ENCODE measurements around the gene PIGU. TPM values are rescaled to one million over a fixed set of nuclear protein-coding genes. Genes with fewer than 3 reads are reported as not detected.

The PIGU gene
- total and polyA plus RNA-seq, 2 of the 13 experiments (the other 11 are each of a cell fraction or from before 2014, with no cell fraction given), result 45.5 to 231 TPM

DNA sequence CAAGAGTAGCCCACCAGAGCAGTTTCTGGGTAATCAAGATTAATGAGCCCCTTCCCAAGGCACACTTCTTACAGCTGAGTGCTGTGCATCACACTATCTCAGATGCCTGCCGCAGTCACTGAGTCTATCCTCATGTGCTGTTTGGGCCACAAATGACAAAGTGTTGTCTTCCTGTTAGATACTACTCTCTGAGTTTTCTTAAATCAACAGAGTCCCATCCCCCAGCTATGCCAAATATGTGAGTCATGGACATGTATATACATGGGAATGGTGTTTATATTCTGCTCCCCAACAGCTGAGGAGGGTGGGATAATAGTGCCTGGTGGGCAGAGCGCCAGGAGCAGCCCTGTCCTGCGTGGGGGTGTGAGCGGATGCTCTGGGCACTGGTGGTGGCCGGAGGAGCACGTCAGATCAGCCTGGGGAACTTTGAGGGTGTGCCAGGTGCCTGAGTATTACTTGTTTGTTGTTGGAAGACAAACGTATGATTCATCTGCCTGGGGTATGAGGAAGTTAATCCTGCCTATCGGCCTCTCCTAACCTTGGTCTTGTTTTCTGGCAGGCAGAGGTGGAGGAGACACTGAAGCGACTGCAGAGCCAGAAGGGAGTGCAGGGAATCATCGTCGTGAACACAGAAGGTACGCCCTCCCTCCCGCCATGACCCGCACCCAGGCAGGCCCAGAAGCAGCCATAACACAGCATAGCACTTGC is 151.0 kb downstream of the PIGU start:
- BruUV-seq (replicated peaks), result no TSS peak
- intact Hi-C loops (cut with micrococcal nuclease; ENCODE audit: unreplicated experiment) (loop anchor here (2.0 kb wide), 1 partner anchor 23 kb away; no protein-coding TSS in a partner anchor), in situ Hi-C loops (cut with HindIII; ENCODE audit: extremely low pct_ligation_motif_present, low pct_unique_long_range_greater_than_20kb) (no loop called here)
- WGBS (ENCODE audit: low lambda C conversion rate), result 40% methylated on average over 14 of the region's 14 CpGs
- Histone ChIP-seq H3K4me3 (replicated peaks in 1 of 3; ENCODE audit: insufficient read depth in 1 of 3, low read depth in 2 of 3, low read length in 3 of 3) (0 out of 6 replicates have a peak overlapping the region, but pooled peaks of 1 of the 3 experiments have one; percentile 12), H3K79me2 (ENCODE audit: insufficient read depth, low read length) (peaks cover 56% of the 10 kb centered on the region), H3K4me1 (ENCODE audit: insufficient read depth, low read length) (peaks cover 56% of the 10 kb centered on the region), H3K9ac (ENCODE audit: insufficient read depth, low read depth, low read length) (peak overlapping the region; percentile 30), H3K27me3 (ENCODE audit: control insufficient read depth in 1 of 2, insufficient read depth in 2 of 2, low read length in 2 of 2) (no peaks in the 10 kb centered on the region), H3K36me3 (replicated peaks in 1 of 2; ENCODE audit: control insufficient read depth in 1 of 2, insufficient read depth in 2 of 2, low read length in 2 of 2) (peaks cover 33 to 48% of the 10 kb centered on the region in 2 experiments), H2AFZ (ENCODE audit: low read length) (no peak overlapping the region), H3K9me3 (ENCODE audit: low read length) (no peaks in the 10 kb centered on the region), H3K4me2 (ENCODE audit: low read depth, low read length) (peak overlapping the region; percentile 52), H4K20me1 (ENCODE audit: insufficient read depth, low read length) (peaks cover 42% of the 10 kb centered on the region), H3K27ac (ENCODE audit: extremely low read length, insufficient read depth, low read length) (peak overlapping the region; percentile 51)
- POLR2A ChIA-PET, result interaction anchor here (1.6 to 2.6 kb wide), 5 partner anchors 10 to 223 kb away, joined by 4 to 32 read pairs (median 7); partner anchors contain the start of genes AHCY, DYNLRB1 and TP53INP2
- peak; percentile 98 for DNase-seq (ENCODE audit: low spot score)
- peak; percentile 81 for ATAC-seq
- peak; percentile 70 for FAIRE-seq
- CTCF ChIA-PET (ENCODE audit: low intra/inter-chr PET ratio, low total read pairs), result interaction anchor here (0.6 kb wide), 1 partner anchor 264 kb away, joined by 3 read pairs; no protein-coding TSS in a partner anchor
- TF ChIP-seq ZFP36L1 (CRISPR knock-in tag; IDR thresholded peaks at IDR 0.05) (peak; percentile 51; the same call in 1 of the 2 replicates), RARA (CRISPR knock-in tag; IDR thresholded peaks at IDR 0.05) (peak; percentile 90), TBP (CRISPR knock-in tag; IDR thresholded peaks at IDR 0.05) (0 out of 2 replicates have a peak, but pooled peaks have one; percentile 90), HMG20B (CRISPR knock-in tag; conservative IDR thresholded peaks at IDR 0.05) (peak; percentile 73; the same call in 1 of the 2 replicates), REXO4 (CRISPR knock-in tag; IDR thresholded peaks at IDR 0.05; ENCODE audit: borderline replicate concordance) (no peak), KLF9 (CRISPR knock-in tag; IDR thresholded peaks at IDR 0.05; ENCODE audit: low read depth) (no peak), SAFB2 (CRISPR knock-in tag; IDR thresholded peaks at IDR 0.05; ENCODE audit: borderline replicate concordance, low read depth) (no peak), ZNF431 (CRISPR knock-in tag; IDR thresholded peaks at IDR 0.05; ENCODE audit: borderline replicate concordance, low read depth) (no peak), GATAD2A (CRISPR knock-in tag; IDR thresholded peaks at IDR 0.05) (peak; percentile 93), ZIK1 (CRISPR knock-in tag; IDR thresholded peaks at IDR 0.05; ENCODE audit: borderline replicate concordance, low read depth) (peak; percentile 81), GLI4 (CRISPR knock-in tag; IDR thresholded peaks at IDR 0.05; ENCODE audit: borderline replicate concordance) (no peak)
- TF ChIP-seq, protein P1, sequence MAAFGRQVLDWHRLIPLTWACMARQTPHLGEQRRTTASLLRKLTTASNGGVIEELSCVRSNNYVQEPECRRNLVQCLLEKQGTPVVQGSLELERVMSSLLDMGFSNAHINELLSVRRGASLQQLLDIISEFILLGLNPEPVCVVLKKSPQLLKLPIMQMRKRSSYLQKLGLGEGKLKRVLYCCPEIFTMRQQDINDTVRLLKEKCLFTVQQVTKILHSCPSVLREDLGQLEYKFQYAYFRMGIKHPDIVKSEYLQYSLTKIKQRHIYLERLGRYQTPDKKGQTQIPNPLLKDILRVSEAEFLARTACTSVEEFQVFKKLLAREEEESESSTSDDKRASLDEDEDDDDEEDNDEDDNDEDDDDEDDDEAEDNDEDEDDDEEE (CRISPR knock-in tag; IDR thresholded peaks at IDR 0.05), result no peak
- TF ChIP-seq, protein P2, sequence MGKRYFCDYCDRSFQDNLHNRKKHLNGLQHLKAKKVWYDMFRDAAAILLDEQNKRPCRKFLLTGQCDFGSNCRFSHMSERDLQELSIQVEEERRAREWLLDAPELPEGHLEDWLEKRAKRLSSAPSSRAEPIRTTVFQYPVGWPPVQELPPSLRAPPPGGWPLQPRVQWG (CRISPR knock-in tag; IDR thresholded peaks at IDR 0.05; ENCODE audit: borderline replicate concordance, low read depth), result no peak
- TF ChIP-seq, protein P3, sequence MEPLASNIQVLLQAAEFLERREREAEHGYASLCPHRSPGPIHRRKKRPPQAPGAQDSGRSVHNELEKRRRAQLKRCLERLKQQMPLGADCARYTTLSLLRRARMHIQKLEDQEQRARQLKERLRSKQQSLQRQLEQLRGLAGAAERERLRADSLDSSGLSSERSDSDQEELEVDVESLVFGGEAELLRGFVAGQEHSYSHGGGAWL (CRISPR knock-in tag; IDR thresholded peaks at IDR 0.05), result peak; percentile 51; the same call in 1 of the 2 replicates
- TF ChIP-seq, protein P4, sequence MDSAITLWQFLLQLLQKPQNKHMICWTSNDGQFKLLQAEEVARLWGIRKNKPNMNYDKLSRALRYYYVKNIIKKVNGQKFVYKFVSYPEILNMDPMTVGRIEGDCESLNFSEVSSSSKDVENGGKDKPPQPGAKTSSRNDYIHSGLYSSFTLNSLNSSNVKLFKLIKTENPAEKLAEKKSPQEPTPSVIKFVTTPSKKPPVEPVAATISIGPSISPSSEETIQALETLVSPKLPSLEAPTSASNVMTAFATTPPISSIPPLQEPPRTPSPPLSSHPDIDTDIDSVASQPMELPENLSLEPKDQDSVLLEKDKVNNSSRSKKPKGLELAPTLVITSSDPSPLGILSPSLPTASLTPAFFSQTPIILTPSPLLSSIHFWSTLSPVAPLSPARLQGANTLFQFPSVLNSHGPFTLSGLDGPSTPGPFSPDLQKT (CRISPR knock-in tag; IDR thresholded peaks at IDR 0.05; ENCODE audit: borderline replicate concordance), result no peak
- TF ChIP-seq, protein P5, sequence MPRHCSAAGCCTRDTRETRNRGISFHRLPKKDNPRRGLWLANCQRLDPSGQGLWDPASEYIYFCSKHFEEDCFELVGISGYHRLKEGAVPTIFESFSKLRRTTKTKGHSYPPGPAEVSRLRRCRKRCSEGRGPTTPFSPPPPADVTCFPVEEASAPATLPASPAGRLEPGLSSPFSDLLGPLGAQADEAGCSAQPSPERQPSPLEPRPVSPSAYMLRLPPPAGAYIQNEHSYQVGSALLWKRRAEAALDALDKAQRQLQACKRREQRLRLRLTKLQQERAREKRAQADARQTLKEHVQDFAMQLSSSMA (CRISPR knock-in tag; IDR thresholded peaks at IDR 0.05), result no peak
